A549 treated with DMSO at 1 μM for 4 hours (cell line): ENCODE measurements around the gene GADL1. TPM values are rescaled to one million over a fixed set of nuclear protein-coding genes. Genes with fewer than 3 reads are reported as not detected.

ENCODE experiments used
- total RNA-seq: library from RNA; stranded (reverse); fragments of 200-300 nt; extraction: Qiagen RNA extraction; gene quantifications from 5 replicates; pipeline ENCODE4 v1.2.3, GENCODE V29; 2022; ENCODE audit warnings: low read depth

Gene GADL1
- total RNA-seq = not detected in 5 replicates

GRCh38 chr3:30894521-30895251, at the start of gene GADL1:
Gene GADL1, minus strand, starts transcription at chr3:30894661. Its CDS starts 47 bp downstream, at chr3:30894614.

